ENCODE data around the gene ZNF732.
"Not testable (repeated sequence)": the region's sequence is repeated elsewhere in the genome, so short reads cannot be mapped to it uniquely, and the experiment has no call there.

Gene ZNF732

DNA sequence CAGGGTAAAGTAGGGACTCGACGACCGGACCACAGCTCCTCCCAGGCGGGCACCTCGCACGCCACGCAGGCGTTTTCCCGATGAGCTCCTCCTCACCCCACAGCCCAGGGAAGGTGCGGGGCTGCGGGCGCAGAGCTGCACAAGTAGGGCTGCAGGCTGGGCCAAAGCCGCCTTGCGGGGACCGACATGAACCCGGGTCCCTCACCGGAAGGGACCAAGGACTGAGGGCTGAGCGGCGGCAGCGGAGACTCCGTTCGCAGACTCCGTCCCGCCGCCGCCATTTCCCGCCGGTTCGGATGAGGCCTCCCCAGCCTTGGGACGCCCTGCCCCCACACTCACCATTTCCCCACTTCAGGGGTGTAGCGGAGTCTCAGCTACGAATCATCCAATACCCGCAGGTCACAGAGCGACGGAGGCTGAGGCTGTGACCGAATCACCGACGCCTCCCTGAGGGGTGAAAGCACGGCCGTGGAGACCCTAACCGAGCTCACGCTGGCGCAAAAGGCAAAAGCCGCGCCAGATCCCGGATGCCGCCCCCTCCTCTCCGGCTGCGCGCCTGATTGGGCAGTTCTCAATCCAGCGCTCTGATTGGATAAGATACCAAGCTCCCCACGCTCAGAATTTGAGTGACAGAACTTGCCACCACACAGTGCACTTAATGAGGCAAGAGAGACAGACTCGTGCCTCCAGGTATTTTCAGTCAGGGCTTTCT is at the start of gene ZNF732:
Gene ZNF732 (minus strand): TSS at position 506 of the 712 bp plus-strand sequence. CDS start 164 bp downstream, at position 342.
- no peak for DNase-seq (ENCODE audit: low read depth in 2 of 2)

- no peak for DNase-seq (ENCODE audit: low read depth in 2 of 2)
These were observed 34.7 kb upstream of the ZNF732 start for GRCh38 chr4:340011-340410.

DNA sequence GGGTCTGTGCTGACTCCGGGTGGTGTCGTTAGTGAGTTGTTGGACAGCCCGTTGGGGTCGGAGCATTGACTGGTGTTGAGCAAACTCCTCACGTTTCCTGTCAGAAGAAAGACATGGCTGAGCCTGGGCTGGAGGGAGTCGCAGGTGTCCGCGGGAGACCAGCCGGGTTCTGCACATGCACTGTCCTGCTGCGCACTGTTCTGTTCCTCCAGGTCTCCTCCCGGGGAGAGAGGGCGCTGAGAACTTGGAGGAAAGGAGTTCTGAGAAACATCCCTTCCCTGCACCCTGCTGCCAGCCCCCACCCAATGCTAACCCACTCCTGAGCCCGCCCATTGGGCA is 33.5 kb upstream of the ZNF732 start:
- DNase-seq (ENCODE audit: low read depth in 2 of 2) = no peak

- DNase-seq (ENCODE audit: low read depth in 2 of 2) = peak; percentile 32 to 35
These were observed 32.9 kb upstream of the ZNF732 start for GRCh38 chr4:337932-338758.

DNA sequence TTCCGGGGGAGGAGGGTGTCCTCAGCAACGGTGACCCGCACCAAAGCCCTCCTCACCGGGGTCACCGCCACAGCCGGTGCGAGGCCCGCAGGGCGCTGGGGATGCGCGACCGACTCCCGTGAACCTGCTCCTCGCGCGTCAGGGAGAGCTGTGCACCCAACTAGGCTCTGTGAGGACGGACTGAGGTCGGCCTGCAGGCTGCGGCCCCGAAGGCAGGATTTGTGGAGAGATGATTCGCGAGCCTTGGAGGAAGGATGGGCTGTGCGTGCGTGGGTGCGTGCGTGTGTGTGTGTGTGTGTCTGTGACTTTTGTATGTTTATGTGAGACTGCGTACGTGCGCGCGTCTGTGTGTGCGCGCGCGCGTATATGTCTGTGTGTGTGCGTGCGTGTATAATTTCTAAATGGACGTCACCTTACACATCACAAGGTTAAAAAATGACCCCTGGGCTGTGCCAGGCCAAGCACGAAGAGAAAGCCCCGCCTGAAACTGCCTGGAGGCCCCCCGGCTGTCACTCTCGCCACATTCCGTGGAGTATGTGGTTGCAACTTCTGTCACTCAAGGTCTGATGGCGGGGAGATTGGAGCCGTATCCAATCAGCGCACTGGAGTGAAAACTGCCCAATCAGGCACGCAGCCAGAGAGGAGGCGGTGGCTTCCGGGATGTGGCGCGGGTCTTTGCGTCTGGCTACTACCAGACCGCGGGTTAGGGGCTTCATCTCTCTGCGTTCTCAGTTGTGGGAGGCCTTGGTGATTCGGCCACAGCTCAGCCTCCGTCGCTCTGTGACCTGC is 32.1 kb upstream of the ZNF732 start, which contains the start of gene ZNF141:
Gene ZNF141 (plus strand): TSS at position 672 of the 789 bp plus-strand sequence. CDS start 170 bp downstream, outside the sequence.
- peak; percentile 79 to 87 for DNase-seq (ENCODE audit: low read depth in 2 of 2)

- DNase-seq (ENCODE audit: low read depth in 2 of 2) = no peak
These were observed 31.5 kb upstream of the ZNF732 start for GRCh38 chr4:336893-337142.

DNA sequence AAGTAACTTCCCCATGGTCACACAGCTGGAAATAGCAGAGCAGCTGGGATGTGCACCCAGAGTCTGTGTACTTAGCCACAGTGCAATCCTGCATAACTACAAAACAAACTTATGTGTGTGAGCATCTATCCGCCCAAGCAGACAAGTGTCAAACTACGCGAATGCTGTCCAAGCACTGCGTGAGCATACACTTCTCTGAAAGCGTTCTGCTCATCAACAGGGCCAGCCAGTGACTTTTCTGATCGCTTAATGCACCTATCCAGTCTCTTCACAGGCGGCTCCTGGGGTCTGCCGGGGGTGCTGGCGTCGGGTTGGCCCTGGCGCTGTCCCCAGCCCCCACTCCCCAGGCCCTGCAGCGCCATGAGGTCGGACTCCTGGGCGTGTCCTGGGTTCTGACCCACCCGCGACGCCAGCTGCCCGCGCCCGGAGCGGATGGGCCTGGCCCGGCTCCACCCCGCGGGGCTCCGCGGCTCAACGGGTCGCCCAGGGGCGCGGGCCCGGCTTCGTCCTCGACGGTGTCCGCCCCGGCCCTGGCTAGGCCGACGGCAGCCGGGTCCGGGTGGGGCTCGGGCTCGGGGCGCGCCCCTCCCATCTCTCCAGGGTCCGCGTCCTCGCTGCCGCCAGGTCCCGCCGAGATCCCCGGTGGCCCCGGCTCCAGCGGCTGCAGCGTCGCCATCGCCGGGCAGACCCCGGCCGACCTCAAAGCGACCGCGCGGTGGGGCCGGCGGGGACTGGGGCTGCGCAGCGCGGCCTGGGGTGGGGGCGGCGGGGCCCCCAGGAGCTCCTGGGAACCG is 31.0 kb upstream of the ZNF732 start:
- no peak for DNase-seq (ENCODE audit: low read depth in 2 of 2)

DNA sequence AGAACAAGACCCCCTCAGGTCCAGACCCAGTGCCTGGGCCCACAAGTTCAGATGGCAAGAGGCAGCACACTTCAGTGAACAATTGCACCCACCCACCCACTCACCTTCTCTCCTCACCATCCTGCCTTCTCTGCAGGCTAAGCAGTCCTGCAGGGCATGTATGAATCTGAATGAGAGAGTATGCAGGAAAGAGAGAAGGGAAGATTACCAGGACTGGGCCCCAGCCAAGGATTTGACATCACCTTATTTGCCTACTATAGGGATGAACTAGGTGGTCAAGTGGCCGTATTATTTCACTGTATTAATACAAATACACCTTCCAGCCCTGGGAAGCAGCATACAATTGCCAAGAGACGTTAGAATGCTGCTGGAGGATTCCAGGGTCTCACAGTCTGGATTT is 30.2 kb upstream of the ZNF732 start:
- DNase-seq (ENCODE audit: low read depth in 2 of 2) = no peak

DNA sequence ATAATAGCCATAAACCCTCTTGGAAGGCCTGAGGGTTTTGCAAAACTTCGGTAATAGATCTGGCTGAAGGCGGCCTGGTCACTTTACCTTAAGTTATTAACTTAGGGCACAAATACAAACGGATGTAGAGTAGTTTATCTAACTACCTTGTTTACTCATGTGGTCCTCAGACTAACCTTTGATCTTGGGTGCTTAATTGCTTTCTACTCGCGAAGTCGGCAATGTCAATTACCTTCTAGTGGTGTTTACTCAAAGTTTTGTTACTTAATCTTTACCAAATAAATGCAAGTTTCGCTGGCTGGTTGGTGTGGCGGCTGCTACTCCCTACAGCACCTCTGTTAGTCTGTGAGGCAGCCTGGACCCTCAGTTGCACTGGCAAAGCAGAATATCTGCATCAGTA is 23.5 kb upstream of the ZNF732 start:
- DNase-seq (ENCODE audit: low read depth in 2 of 2) = no peak

DNA sequence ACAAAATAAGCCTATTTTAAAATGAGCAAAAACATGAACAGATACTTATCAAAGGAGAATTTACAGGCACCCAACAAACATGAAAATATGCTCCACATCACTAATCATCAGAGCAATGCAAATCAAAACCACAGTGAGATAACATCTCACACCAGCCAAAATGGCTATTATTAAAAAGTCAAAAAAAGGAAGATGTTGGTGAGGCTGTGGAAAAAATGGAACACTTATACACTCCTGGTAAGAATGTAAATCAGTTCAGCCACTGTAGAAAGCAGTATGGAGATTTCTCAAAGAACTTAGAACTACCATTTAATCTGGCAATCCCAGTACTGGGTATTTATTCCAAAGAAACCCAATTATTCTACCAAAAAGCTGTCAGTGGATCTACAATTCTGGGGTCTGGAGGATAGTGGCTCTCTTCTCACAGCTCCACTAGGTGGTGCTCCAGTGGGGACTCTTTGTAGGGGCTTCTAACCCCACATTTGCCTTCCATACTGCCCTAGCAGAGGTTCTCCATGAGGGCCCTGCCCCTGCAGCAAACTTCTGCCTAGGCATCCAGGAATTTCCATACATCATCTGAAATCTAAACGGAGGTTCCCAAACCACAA is 9.1 kb upstream of the ZNF732 start:
- no peak for DNase-seq (ENCODE audit: low read depth in 2 of 2)

- DNase-seq (ENCODE audit: low read depth in 2 of 2) = no peak
These were observed 4.5 kb upstream of the ZNF732 start for GRCh38 chr4:309807-310206.

DNA sequence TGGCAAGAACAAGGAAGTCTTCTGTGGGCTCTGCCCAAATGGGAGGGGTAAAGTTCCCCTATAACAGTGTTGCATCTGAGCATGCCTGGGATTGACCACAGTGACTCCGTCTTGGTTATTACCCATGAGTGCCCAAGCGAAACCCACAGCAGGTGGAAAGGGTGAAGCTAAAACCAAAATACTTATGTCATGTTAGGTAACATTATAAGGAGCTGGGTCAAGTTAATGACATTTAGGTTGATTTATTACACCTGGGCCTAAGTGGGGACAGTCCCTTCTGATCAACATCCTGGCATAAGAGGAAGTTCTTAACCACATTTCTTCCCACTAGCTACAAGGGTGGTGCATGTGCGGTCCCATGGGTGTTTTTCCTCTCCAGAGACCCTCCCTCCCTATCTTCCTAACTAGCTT is 1.3 kb upstream of the ZNF732 start:
- no peak for DNase-seq (ENCODE audit: low read depth in 2 of 2)

DNA sequence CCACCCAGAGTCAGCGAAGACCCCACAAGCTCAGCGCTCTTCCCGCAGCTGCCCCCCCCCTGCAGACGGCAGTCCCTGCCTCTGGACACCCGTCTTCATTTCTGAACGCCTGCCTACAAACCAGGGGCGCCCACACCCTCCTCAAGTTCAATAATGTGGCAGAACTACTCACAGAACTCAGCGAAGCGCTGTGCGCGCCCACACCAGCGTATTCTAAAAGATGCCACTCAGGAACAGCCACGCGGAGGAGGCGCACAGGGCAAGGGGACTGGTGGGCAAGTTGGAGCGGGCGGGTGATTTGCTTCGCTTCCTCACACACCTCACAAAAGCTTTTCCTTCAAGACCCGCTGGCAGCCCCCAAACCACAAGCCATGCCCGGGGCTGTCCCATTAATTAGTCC is 758 bp downstream of the ZNF732 start:
- not testable (repeated sequence) for DNase-seq (ENCODE audit: low read depth in 2 of 2)

DNA sequence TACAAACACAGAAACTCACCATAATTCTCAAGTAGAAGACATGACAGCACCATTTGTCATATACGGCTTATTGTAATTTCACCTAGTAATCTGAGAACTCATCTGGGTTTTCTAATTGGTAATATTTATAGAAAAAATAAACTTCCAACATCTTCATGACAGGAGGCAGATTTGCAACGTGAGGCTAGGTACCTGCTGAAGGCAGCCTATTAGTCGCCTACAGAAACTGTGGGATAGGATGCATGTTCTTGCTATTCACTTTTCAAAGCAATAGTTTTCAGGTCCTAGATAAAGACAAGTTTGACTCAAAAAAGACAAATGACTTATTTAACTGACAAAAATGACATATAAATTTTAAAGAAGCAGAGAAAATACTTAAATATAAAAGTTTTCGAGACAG is 2.9 kb downstream of the ZNF732 start:
- DNase-seq (ENCODE audit: low read depth in 2 of 2) = no peak

- no peak for DNase-seq (ENCODE audit: low read depth in 2 of 2)
These were observed 10.5 kb downstream of the ZNF732 start for GRCh38 chr4:294732-295131.

DNA sequence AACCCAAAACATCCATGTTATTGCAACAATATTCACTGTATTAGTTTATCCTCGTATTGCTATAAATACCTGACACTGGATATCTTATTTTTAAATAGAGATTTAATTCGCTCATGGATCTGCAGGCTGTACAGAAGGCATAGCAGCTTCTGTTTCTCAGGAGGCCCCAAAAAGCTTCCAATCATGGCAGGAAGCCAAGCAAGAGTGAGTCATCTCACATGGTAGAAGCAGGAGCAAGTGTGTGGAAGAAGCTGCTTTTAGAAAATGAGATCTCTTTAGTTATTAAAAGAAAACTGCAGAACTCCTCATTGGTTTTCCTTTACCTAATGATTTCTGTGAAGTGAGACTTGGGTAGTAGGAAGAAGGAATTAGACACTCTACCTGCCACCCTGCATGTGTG is 16.4 kb downstream of the ZNF732 start:
- no peak for DNase-seq (ENCODE audit: low read depth in 2 of 2)

- DNase-seq (ENCODE audit: low read depth in 2 of 2) = no peak
These were observed 31.8 kb downstream of the ZNF732 start for GRCh38 chr4:273309-274017.

GRCh38 chr4:271492-272103 is 33.7 kb downstream of the ZNF732 start:
- no peak for DNase-seq (ENCODE audit: low read depth in 2 of 2)

DNA sequence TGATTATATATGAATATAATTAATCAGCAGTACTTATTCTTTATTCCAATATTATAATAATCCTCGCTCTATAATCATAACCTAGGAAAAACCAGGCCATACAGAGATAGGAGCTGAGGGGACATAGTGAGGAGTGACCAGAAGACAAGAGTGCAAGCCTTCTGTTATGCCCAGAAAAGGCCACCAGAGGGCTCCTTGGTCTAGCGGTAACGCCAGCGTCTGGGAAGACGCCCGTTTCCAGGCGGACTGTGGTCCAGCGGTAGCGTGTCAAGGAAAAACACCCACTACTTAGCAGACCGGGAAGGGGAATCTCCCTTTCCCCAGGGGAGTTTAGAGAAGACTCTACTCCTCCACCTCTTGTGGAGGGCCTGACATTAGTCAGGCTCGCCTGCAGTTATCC is 46.0 kb downstream of the ZNF732 start:
- DNase-seq (ENCODE audit: low read depth in 2 of 2) = not testable (repeated sequence)

DNA sequence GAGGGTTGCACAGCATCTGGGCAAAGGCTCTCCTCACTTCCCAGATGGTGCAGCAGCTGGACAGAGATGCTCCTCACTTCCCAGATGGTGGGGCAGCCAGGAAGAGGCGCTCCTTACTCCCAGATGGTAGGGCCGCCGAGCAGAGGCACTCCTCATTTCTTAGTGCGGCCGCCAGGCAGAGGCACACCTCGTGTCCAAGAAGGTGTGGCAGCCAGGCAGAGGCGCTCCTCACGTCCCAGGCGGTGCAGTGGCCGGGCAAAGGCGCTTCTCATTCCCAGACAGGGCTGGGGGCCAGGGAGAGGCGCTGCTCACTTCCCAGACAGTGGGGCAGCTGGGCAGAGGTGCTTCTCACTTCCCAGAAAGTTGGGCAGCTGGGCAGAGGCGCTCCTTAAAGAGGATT is 48.8 kb downstream of the ZNF732 start:
- DNase-seq (ENCODE audit: low read depth in 2 of 2) = no peak
